Stimulated activated CD8-positive, alpha-beta memory T cell treated with anti-CD3 and anti-CD28 coated beads, Interleukin-7, amount 100 ng/mL, for 48 hours (primary cell): ENCODE measurements around the gene TRIM37.

Experiments
- DNase-seq, 2 donors: peaks; one replicate each; pipeline ENCODE4 v3.0.0-alpha.2; 2020; ENCODE audit warnings: low read depth in 1 of 2; ENCODE audit errors: extremely low read depth in 1 of 2

TRIM37 gene

DNA sequence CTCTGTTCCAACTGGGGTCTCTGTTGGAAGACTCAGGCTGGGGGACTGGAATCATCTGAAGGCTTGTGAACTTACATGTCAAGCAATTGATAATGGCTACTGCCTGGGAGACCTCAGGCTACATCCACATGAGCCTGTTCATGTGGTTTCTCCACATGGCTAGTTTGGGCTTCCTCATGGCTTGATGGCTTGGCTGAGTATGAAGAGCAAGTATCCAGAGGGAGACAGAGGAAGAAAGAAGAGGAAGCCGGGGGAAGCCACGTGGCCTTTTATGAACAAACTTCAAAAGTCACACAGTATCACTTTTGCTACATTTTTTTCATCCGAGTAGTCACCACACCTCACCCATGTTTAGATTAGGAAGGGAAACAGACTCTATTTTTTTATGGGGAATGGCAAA lies 158.9 kb downstream of the TRIM37 start:
- no peak for DNase-seq

DNA sequence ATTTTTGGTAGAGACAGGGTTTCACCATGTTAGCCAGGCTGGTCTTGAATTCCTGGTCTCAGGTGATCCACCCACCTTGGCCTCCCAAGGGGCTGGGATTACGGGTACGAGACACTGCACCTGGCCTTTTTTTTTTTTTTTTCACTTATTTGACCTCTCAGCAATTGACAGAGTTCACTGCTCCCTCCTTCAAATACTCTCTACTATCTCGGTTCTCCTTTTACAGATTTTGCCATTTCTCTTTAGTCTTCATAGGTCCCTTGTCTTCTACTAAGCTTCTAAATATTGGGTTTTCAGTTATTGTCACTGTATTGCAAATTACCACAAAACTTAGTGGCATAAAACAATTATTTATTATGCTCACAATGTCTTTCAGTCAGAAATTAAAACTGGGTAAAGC lies 159.3 kb downstream of the TRIM37 start:
- no peak for DNase-seq

DNA sequence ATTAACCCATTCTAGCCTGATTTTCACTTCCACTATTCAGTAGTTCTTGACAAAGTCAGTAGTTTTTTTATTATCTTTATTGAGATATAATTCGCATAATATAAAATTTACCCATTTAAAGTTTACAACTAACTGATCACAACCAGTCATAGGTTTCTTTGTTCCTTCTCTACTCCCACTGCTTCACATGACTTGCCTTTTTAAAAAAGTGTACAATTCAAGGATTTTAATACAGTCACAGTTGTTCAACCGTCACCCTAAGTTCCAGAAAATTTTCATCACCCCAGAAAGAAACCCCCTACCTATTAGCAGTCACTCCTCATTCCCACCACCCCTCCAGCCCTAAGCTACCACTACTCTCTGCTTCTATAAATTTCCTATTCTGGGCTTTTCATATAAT lies 162.5 kb downstream of the TRIM37 start:
- no peak for DNase-seq

DNA sequence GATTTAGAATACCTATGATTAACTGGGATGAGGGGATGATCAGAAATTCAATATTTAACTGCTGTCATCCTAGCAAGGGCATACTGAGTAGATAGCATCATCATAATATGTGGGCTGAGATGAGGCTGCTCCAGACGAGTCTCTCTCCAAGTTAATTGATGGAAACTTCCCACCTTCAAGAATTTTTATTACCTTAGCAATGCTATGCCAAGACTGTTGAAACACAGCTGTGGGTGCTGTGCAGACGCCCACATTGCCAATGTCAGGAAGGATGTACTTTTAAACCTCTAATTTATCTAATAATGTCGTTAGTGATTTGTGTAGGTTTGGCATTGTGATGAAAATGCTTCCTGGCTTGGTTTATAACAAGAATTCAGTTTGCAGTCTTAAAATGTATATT lies 170.4 kb downstream of the TRIM37 start:
- DNase-seq: no peak

DNA sequence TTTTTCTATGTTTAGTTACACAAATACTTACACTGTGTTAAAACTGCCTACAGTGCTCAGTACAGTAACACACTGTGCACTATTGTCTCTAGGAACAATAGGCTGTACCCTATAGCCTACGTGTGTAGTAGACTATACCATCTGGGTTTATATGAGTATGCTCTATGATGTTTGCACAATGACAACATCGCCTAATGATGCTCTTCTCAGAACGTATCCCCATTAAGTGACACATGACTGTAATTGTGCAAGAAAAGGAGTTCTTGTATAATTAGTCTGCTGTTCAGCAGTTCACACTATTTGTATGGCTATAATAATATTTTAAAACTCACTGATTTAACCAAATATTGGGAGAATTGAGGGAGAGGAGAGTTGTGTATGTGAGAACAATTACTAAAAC lies 173.7 kb downstream of the TRIM37 start:
- no peak for DNase-seq
